ENCODE measurements around the gene ADAMTS16. TPM values are rescaled to one million over a fixed set of nuclear protein-coding genes. Genes with fewer than 3 reads are reported as not detected.

The ADAMTS16 gene
- total and polyA plus RNA-seq, 12 donors = 0.01 to 0.47 (median 0.12) TPM; not detected in 6

GRCh38 chr5:5341531-5342292, 201.6 kb downstream of the ADAMTS16 start:
- peak overlapping the region in 1 of 10 donors; percentile 60 for H3K27ac ChIP-seq
- H3K27me3 ChIP-seq = no peaks in the 10 kb centered on the region
- intact Hi-C loops (cut with DNase I) = no loop called here

GRCh38 chr5:5342784-5343183, 202.7 kb downstream of the ADAMTS16 start:
- intact Hi-C loops (cut with DNase I) = no loop called here
- no peak for TF ChIP-seq CTCF (IDR thresholded peaks at IDR 0.05)
- no peaks in the 10 kb centered on the region for H3K9me3 ChIP-seq
- H3K4me3 ChIP-seq = no peak overlapping the region
- peak in 2 of 8 donors; percentile 36 to 54 for ATAC-seq
- H3K27me3 ChIP-seq = no peaks in the 10 kb centered on the region
- DNase-seq = no peak
- peaks cover 0 to 38% (median 15%) of the 10 kb centered on the region in 9 donors for H3K4me1 ChIP-seq
- H3K36me3 ChIP-seq = no peaks in the 10 kb centered on the region
- no peak overlapping the region for H3K27ac ChIP-seq

More at GRCh38 chr5:5341531-5342292, 201.6 kb downstream of the ADAMTS16 start:
- no peak for TF ChIP-seq CTCF (IDR thresholded peaks at IDR 0.05)
- 92 to 93% methylated on average over 10 of the region's 10 CpGs for WGBS, 2 donors
- no peaks in the 10 kb centered on the region for H3K36me3 ChIP-seq
- DNase-seq = no peak
- H3K4me1 ChIP-seq = peaks cover 0 to 38% (median 15%) of the 10 kb centered on the region in 9 donors
- H3K4me3 ChIP-seq = no peak overlapping the region
- no peak for ATAC-seq
- no peaks in the 10 kb centered on the region for H3K9me3 ChIP-seq

- ATAC-seq (no peak), DNase-seq (no peak)
- TF ChIP-seq CTCF (IDR thresholded peaks at IDR 0.05) = no peak
- Histone ChIP-seq H3K9me3 (no peaks in the 10 kb centered on the region), H3K36me3 (no peaks in the 10 kb centered on the region), H3K4me3 (no peak overlapping the region), H3K27ac (peak overlapping the region in 4 of 10 donors; percentile 2 to 46 (median 22)), H3K4me1 (peaks cover 0 to 42% (median 21%) of the 10 kb centered on the region in 9 donors), H3K27me3 (no peaks in the 10 kb centered on the region)
- intact Hi-C loops (cut with DNase I) = no loop called here
- 80 to 82% methylated on average over 6 of the region's 6 CpGs for WGBS, 2 donors
Observed at GRCh38 chr5:5343568-5343967, 203.4 kb downstream of the ADAMTS16 start.

GRCh38 chr5:5344051-5344571, 204.0 kb downstream of the ADAMTS16 start:
- intact Hi-C loops (cut with DNase I) = no loop called here
- Histone ChIP-seq H3K4me1 (peaks cover 0 to 47% (median 24%) of the 10 kb centered on the region in 9 donors), H3K27ac (peak overlapping the region in 2 of 10 donors; percentile 8 to 24), H3K4me3 (no peak overlapping the region), H3K9me3 (no peaks in the 10 kb centered on the region), H3K36me3 (no peaks in the 10 kb centered on the region), H3K27me3 (no peaks in the 10 kb centered on the region)
- peak in 1 of 2 donors; percentile 45 for DNase-seq
- 33 to 51% methylated on average over 4 of the region's 4 CpGs for WGBS, 2 donors
- peak in 5 of 8 donors; percentile 14 to 81 (median 67) for ATAC-seq
- TF ChIP-seq CTCF (IDR thresholded peaks at IDR 0.05) = peak in 3 of 9 donors; percentile 16 to 21 (median 19)
